ENCODE results near the gene MYO5A. TPM values are rescaled to one million over a fixed set of nuclear protein-coding genes. Genes with fewer than 3 reads are reported as not detected.

MYO5A gene
- total RNA-seq, 4 donors from 2014 or later, result 10.3 to 26.0 (median 22.7) TPM

GRCh38 chr15:52379395-52380106 lies 149.1 kb downstream of the MYO5A start:
- Histone ChIP-seq H3K27me3 (no peaks in the 10 kb centered on the region), H3K4me1 (no peaks in the 10 kb centered on the region), H3K9me3 (no peaks in the 10 kb centered on the region), H3K36me3 (no peaks in the 10 kb centered on the region), H3K4me3 (no peak overlapping the region), H3K27ac (no peak overlapping the region)
- DNase-seq, result no peak
- no peak for TF ChIP-seq CTCF (IDR thresholded peaks at IDR 0.05)
- no peak for TF ChIP-seq POLR2A (IDR thresholded peaks at IDR 0.05)
- intact Hi-C loops (cut with DNase I; ENCODE audit: low total_unique reads), result no loop called here

GRCh38 chr15:52378746-52379394 lies 149.8 kb downstream of the MYO5A start:
- DNase-seq, result no peak
- Histone ChIP-seq H3K36me3 (no peaks in the 10 kb centered on the region), H3K4me1 (no peaks in the 10 kb centered on the region), H3K9me3 (no peaks in the 10 kb centered on the region), H3K27ac (no peak overlapping the region), H3K4me3 (no peak overlapping the region), H3K27me3 (no peaks in the 10 kb centered on the region)
- TF ChIP-seq CTCF (IDR thresholded peaks at IDR 0.05) (no peak), POLR2A (IDR thresholded peaks at IDR 0.05) (no peak)
- intact Hi-C loops (cut with DNase I; ENCODE audit: low total_unique reads), result no loop called here

GRCh38 chr15:52370010-52370409 lies 158.7 kb downstream of the MYO5A start:
- no peaks in the 10 kb centered on the region for H3K36me3 ChIP-seq
- DNase-seq, result no peak
- no peaks in the 10 kb centered on the region for H3K4me1 ChIP-seq
- no peak overlapping the region for H3K4me3 ChIP-seq
- H3K27ac ChIP-seq, result no peak overlapping the region
- no peaks in the 10 kb centered on the region for H3K27me3 ChIP-seq
- no peak for TF ChIP-seq CTCF (IDR thresholded peaks at IDR 0.05)
- no peak for TF ChIP-seq POLR2A (IDR thresholded peaks at IDR 0.05)
- intact Hi-C loops (cut with DNase I; ENCODE audit: low total_unique reads), result no loop called here
- no peaks in the 10 kb centered on the region for H3K9me3 ChIP-seq

- Histone ChIP-seq H3K36me3 (no peaks in the 10 kb centered on the region), H3K4me3 (no peak overlapping the region), H3K4me1 (no peaks in the 10 kb centered on the region), H3K27me3 (no peaks in the 10 kb centered on the region), H3K9me3 (no peaks in the 10 kb centered on the region), H3K27ac (no peak overlapping the region)
- TF ChIP-seq POLR2A (IDR thresholded peaks at IDR 0.05) (no peak), CTCF (IDR thresholded peaks at IDR 0.05) (no peak)
- DNase-seq, result no peak
- intact Hi-C loops (cut with DNase I; ENCODE audit: low total_unique reads), result no loop called here
Measured at GRCh38 chr15:52369455-52369854, 159.2 kb downstream of the MYO5A start.

- TF ChIP-seq CTCF (IDR thresholded peaks at IDR 0.05) (no peak), POLR2A (IDR thresholded peaks at IDR 0.05) (no peak)
- Histone ChIP-seq H3K27me3 (no peaks in the 10 kb centered on the region), H3K27ac (no peak overlapping the region), H3K4me3 (no peak overlapping the region), H3K9me3 (no peaks in the 10 kb centered on the region), H3K36me3 (no peaks in the 10 kb centered on the region), H3K4me1 (no peaks in the 10 kb centered on the region)
- intact Hi-C loops (cut with DNase I; ENCODE audit: low total_unique reads), result no loop called here
- DNase-seq, result no peak
Measured at GRCh38 chr15:52369030-52369429, 159.7 kb downstream of the MYO5A start.
